GM12872 (cell line): ENCODE data around the gene NRXN3.

Experiments used
- TF ChIP-seq, protein P1 (sequence below): IDR thresholded peaks from 3 replicates; pipeline ENCODE4 v1.5.1; 2011; ENCODE audit warnings: low read depth, mild to moderate bottlenecking, low read length, moderate library complexity; ENCODE audit not compliant: insufficient read depth

NRXN3 gene

DNA sequence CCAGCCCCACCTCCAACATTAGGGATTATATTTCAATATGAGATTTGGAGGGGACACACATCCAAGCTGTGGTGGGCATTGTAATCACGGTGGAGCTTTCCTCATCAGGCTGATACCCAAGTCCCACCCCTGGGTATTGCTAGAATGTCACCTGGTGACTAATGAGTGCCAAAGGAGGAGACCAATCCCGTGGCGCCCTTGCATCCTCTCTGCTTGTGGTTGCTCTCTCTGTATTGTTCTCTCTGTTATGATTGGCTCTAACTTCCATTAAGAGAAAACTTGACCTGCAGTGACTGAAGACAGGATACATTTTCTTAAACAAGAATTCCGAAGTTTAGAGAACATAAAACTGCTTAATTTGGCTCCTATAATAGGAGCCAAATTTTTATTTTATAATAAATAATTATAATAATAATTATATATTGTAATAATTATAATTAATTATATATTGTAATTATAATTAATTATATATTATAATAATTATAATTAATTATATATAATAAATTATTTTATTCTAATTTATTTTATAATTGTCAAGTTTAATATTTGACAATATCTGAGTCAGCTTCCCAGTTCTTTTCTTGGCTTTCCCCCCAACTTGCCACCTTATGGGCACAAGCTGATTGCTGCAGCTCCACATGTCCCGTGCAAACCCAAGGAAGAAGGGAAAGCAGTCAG, 1621.0 kb downstream of the NRXN3 start:
- TF ChIP-seq, protein P1, sequence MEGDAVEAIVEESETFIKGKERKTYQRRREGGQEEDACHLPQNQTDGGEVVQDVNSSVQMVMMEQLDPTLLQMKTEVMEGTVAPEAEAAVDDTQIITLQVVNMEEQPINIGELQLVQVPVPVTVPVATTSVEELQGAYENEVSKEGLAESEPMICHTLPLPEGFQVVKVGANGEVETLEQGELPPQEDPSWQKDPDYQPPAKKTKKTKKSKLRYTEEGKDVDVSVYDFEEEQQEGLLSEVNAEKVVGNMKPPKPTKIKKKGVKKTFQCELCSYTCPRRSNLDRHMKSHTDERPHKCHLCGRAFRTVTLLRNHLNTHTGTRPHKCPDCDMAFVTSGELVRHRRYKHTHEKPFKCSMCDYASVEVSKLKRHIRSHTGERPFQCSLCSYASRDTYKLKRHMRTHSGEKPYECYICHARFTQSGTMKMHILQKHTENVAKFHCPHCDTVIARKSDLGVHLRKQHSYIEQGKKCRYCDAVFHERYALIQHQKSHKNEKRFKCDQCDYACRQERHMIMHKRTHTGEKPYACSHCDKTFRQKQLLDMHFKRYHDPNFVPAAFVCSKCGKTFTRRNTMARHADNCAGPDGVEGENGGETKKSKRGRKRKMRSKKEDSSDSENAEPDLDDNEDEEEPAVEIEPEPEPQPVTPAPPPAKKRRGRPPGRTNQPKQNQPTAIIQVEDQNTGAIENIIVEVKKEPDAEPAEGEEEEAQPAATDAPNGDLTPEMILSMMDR, result no peak

DNA sequence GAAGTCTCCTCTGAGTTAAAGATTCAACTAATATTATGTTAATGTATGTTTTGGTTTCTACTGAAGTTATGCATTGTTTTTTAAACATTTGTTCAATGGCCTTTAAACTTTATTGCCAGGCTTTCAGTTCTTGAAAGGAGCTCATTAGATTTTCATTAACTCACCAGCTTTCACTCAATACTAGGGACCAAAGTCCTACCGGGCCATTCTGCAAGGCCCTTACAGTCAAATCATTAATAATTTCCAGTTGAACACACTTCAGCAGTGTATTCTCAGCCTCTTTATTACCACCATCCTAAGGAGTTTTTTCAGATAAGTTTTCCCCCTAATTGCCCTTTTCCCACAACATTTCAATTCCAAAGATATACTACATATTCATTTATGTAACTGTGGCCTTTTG, 1631.9 kb downstream of the NRXN3 start:
- TF ChIP-seq, protein P1, result no peak

DNA sequence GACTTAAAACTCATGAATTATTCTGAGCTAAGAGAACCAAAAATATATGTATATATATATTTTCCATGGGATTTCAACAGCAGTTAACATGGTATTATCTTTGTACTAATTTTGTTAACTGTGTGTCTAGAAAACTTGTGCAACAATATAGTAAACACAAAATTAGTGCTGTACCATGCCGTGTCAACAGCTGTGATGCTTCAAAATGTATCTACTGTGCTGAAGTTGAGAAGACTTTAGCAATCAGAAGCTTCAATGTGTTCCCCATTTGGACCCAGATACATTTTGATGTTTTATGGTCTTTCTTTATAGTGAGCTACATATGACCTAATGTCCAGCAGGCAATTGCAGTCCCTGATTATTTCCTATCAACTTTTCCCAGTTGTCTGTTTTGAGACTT, 1635.5 kb downstream of the NRXN3 start:
- TF ChIP-seq, protein P1, result no peak

DNA sequence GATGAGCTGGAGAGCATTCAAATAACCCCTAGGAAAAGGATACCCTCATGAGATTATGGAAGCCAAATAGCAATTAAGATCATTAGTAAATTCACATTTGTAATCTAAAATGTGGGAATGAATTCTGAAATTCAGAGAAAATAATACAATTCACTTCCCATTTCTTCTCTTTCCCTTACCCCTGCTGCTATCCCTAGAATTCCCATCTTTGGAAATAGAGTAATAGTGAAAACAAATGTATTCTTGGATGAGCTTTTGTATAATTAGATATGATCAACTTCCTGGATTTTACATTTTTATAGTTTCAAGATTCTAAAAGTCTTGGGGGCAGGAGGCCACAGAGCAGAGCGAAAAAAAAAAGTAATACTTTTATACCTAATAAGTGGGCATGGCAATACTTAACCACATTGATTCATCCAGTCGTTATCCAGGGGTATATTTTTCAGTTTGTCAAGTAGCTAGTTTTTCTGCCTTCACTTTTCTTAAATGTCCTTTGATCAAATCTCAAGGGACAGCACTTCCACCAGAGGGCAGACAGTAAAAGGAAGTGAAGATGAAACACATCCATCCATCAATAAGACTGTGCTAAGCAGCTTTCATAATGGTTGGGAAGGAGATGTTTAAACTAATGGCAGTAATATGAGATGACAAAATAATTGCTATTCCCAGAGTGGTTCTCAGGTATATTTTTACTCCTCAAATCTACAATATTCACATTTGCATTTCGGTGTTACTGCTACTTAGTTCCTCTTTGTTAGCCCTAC, 1639.9 kb downstream of the NRXN3 start:
- TF ChIP-seq, protein P1, result no peak

DNA sequence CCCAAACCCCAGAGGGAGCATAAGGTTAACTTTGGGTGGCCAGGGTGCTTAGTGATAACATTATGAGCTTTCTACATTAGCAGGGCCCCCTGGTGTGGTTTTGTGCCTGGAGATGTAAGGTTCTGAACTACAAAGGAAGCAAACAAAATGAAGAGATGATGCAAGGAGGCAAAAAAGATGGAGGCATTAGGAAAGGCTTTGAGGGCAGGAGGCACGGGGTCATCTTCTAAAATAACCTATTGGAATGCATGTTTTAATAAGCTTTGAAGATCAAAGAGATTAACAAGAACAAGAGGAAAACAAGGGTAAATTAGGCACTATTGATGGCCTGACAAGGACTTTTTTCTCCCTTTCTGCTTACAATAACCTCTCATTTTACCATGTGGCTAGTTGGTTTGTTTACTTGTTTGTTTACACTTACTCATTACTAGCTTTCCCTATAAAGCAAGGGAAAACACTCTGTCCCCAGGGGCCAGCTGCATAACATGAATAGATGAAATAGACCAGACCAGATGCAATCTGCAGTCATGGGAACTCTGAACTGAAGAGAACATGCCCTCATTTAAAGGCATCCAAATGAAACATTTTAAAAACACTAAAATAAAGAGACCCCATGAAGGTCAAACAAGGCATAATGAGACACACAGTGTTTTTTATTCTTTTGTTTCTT, 1650.8 kb downstream of the NRXN3 start:
- TF ChIP-seq, protein P1, result no peak

DNA sequence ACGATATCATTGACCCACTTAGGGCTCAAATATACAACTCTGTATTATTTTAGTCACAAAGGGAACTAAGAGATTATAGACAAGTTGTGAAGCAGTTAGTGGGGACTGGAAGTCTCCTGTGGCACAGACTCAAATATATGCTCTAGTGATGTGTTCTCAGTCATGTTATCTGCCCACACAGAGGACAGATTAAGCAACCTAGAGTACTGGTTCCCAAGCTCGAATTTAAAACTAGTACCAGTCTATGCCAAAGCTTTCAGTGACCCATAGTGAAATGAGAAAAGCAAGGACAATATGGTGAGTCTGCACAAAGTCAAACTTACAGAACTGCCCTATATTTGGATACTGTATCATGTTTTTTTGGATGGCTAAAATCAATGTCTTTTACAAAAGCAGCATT, 1651.9 kb downstream of the NRXN3 start:
- TF ChIP-seq, protein P1, result no peak

DNA sequence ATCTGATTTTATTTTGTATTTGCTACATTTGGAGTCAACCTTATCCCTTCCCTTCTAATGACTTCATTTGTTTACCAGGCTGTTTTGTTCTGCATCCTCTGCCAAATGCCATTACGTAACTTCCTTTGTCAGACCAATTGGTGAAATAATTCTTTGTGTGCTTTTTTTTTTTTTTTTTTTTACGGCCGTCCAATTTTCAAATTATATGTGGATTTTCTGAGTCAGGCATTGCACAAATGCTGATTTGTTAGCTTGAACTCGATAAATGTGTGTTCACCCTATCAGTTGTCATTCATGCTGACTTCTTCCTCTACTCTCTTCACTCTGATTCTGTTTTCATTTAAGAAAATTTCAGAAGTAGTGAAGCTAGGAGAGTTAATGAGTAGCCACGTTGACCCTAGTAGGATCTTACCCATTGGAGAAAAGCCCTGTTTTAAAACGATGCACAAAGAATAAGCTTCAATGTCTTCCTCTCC, 1654.9 kb downstream of the NRXN3 start:
- TF ChIP-seq, protein P1, result no peak
